Activated T-helper 1 cell treated with anti-CD3 and anti-CD28 coated beads, Interleukin-12 subunit alpha, Interleukin-12 subunit beta, Interleukin-2, Interleukin-4 antibody, amounts not matched to agents 30 ng/mL and 10 ng/mL and 1 ng/mL, durations not matched to agents 14 hours and 24 hours and 36 hours (primary cell): ENCODE results near the gene UCP2. TPM values are rescaled to one million over a fixed set of nuclear protein-coding genes. Genes with fewer than 3 reads are reported as not detected.
"Not testable (repeated sequence)": the region's sequence is repeated elsewhere in the genome, so short reads cannot be mapped to it uniquely, and the experiment has no call there.

Experiments used
- DNase-seq: peaks from one replicate; pipeline ENCODE4 v3.0.0; 2021; ENCODE audit warnings: low spot score
- H3K27ac Mint-ChIP-seq: one replicate; pipeline ENCODE4 v1.8.0; 2021; ENCODE audit warnings: mild to moderate bottlenecking, mixed read lengths
- H3K27me3 Mint-ChIP-seq: one replicate; pipeline ENCODE4 v1.8.0; 2022; ENCODE audit warnings: mild to moderate bottlenecking, moderate library complexity, mixed read lengths; ENCODE audit not compliant: insufficient read depth
- H3K36me3 Mint-ChIP-seq: one replicate; pipeline ENCODE4 v1.8.0; 2021; ENCODE audit warnings: low read depth, mixed read lengths
- H3K4me1 Mint-ChIP-seq: one replicate; pipeline ENCODE4 v1.8.0; 2021; ENCODE audit warnings: low read depth, mixed read lengths
- H3K4me3 Mint-ChIP-seq: one replicate; pipeline ENCODE4 v1.8.0; 2021; ENCODE audit warnings: mild to moderate bottlenecking, moderate library complexity, mixed read lengths
- H3K9me3 Mint-ChIP-seq: one replicate; pipeline ENCODE4 v1.8.0; 2021; ENCODE audit warnings: mixed read lengths
- intact Hi-C: fragments of 100-400 bp; cut with micrococcal nuclease; formaldehyde crosslinking; loops from one replicate; pipeline ENCODE4 v1.15.1; 2024
- total RNA-seq: library from RNA; stranded (reverse); gene quantifications from 2 replicates; pipeline ENCODE4 v1.2.3, GENCODE V29; 2022

The UCP2 gene
- total RNA-seq, 1 donor from 2014 or later = 821 TPM

DNA sequence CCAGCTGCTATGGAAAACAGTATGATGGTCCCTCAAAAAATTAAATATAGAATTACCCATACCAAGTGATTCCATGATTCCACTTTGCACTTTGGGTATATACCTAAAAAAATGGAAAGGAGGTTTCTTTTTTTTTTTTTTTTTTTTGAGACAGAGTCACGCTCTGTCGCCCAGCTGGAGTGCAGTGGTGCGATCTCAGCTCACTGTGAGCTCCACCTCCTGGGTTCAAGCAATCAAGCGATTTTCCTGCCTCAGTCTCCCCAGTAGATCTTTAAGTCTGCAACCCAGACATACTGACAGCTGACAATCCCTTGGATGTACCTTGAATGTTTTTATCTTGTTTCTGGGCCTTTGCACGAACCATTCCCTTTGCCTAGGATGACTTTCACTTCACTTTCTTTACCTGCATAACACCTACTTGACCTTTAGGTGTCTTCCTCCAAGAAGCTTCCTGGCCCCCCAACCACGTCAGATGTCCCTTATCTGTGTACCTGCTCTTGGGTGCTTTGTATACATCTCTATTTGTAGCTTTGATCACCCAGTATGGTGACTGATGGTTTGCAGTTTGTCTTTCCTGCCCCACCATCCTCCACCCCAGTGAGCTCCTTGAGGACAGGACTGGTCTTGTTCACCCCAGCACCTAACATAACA is 14.6 kb upstream of the UCP2 start:
- Mint-ChIP-seq H3K27me3 (no peaks in the 10 kb centered on the region), H3K9me3 (no peaks in the 10 kb centered on the region), H3K36me3 (peaks cover 11% of the 10 kb centered on the region), H3K4me1 (peaks cover 75% of the 10 kb centered on the region), H3K27ac (peak overlapping the region; percentile 84), H3K4me3 (peak overlapping the region; percentile 8)
- no peak for DNase-seq
- intact Hi-C loops = loop anchor here (10.0 kb wide), 1 partner anchor 962 kb away; no protein-coding TSS in a partner anchor

DNA sequence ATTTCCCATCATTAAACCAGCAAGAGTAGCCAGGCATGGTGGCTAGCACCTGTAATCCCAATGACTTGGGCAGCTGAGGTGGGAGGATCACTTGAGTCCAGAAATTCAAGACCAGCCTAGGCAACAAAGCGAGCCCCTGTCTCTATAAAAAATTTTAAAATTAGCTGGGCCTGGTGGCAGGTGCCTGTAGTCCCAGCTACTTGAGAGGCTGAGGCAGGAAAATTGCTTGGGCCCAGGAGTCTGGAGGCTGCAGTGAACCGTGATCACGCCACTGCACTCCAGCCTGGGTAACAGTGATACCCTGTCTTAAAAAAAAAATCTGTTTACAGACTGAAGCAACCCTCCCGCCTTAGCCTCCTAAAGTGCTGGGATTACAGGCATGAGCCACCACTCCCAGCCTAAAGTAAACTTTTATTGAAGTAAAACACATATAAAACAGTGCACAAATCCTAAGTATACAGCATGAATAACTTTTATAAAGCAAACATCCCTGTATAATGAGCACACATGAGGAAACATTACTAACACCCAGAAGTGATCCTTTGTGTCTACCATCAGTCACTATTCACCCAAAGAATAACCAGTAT is 13.6 kb upstream of the UCP2 start:
- DNase-seq = no peak
- peak overlapping the region; percentile 45 for H3K4me3 Mint-ChIP-seq
- peaks cover 6% of the 10 kb centered on the region for H3K36me3 Mint-ChIP-seq
- intact Hi-C loops = loop anchor here (10.0 kb wide), 1 partner anchor 961 kb away; no protein-coding TSS in a partner anchor
- H3K27ac Mint-ChIP-seq = peak overlapping the region; percentile 94
- H3K27me3 Mint-ChIP-seq = no peaks in the 10 kb centered on the region
- peaks cover 69% of the 10 kb centered on the region for H3K4me1 Mint-ChIP-seq
- H3K9me3 Mint-ChIP-seq = no peaks in the 10 kb centered on the region

DNA sequence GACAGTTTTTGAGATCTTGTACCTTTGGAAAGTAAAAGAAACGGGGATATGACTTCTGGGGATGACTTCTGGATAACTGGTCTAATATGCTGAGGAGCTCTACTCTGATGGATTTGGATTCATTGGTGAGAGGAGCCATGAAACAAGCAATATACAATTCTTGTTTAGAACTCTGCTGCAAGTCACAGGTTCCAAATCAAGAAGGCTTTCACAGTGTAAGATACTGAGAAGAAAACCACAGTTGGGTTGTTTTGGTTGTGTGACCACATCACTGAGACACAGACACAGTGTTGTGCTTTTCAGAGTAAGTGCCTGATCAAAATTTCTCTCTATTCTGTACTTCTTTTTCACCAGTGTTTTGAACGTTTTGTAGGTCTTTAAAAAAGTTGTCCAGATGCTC is 13.1 kb upstream of the UCP2 start:
- Mint-ChIP-seq H3K27ac (peak overlapping the region; percentile 94), H3K36me3 (peaks cover 2% of the 10 kb centered on the region), H3K4me3 (peak overlapping the region; percentile 45), H3K9me3 (no peaks in the 10 kb centered on the region), H3K27me3 (no peaks in the 10 kb centered on the region), H3K4me1 (peaks cover 64% of the 10 kb centered on the region)
- intact Hi-C loops = loop anchor here (1.0 to 10.0 kb wide), 6 partner anchors 10 to 961 kb away; partner anchors contain the start of genes C2CD3 and PPME1
- peak; percentile 62 for DNase-seq

DNA sequence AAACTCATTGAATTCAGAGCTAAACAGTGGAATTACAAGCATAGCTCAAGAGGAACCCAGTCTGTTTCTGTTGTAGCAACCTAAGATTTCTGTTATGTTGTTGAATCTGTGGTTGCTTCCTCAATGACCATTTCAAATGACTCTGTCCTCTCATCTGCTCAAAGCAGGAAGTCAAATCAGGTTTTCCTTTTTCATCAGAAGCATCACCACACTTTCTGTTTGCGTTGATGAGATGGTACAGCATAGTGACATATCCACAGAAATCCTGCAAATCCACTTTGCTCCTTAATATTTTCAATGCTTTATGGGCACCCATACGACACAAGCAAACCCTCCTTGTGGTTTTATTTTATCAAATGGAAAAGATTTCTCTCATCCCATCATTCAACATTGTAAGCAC is 12.6 kb upstream of the UCP2 start:
- no peak for DNase-seq
- no peaks in the 10 kb centered on the region for H3K9me3 Mint-ChIP-seq
- peak overlapping the region; percentile 45 for H3K4me3 Mint-ChIP-seq
- H3K27ac Mint-ChIP-seq = peak overlapping the region; percentile 94
- peaks cover 59% of the 10 kb centered on the region for H3K4me1 Mint-ChIP-seq
- intact Hi-C loops = loop anchor here (1.0 to 10.0 kb wide), 6 partner anchors 10 to 960 kb away; partner anchors contain the start of genes C2CD3 and PPME1
- peaks cover 3% of the 10 kb centered on the region for H3K36me3 Mint-ChIP-seq
- H3K27me3 Mint-ChIP-seq = no peaks in the 10 kb centered on the region

DNA sequence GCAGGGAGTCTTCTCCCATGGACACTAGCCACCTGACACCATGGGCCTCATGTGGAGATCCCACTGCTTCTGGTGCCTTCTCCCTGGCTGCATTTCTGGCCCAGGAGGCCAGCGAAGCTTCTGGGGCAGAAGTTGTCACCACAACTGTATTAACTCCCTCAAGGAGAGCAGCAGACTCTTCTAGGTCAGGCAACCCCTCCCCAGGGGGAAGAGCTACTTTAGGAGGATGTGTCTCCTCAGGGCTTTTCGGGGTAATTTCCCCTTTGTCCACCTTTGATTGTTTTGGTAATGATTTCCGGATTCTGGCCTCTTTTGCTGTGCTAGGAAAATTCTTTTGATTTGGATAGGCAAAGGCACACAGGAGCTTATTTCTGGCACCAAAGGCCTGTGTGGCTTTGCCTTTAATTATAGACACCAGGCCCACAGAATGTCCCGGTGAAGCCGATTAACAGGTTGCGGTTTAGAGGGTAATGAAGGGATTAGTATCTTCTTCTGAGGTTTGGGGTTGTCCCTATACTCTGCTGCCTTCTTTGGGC is 8.9 kb upstream of the UCP2 start:
- H3K36me3 Mint-ChIP-seq = peaks cover 4% of the 10 kb centered on the region
- H3K4me3 Mint-ChIP-seq = no peak overlapping the region
- H3K9me3 Mint-ChIP-seq = no peaks in the 10 kb centered on the region
- DNase-seq = no peak
- no peak overlapping the region for H3K27ac Mint-ChIP-seq
- intact Hi-C loops = loop anchor here (10.0 kb wide), 1 partner anchor 957 kb away; no protein-coding TSS in a partner anchor
- H3K4me1 Mint-ChIP-seq = peaks cover 31% of the 10 kb centered on the region
- H3K27me3 Mint-ChIP-seq = no peaks in the 10 kb centered on the region

DNA sequence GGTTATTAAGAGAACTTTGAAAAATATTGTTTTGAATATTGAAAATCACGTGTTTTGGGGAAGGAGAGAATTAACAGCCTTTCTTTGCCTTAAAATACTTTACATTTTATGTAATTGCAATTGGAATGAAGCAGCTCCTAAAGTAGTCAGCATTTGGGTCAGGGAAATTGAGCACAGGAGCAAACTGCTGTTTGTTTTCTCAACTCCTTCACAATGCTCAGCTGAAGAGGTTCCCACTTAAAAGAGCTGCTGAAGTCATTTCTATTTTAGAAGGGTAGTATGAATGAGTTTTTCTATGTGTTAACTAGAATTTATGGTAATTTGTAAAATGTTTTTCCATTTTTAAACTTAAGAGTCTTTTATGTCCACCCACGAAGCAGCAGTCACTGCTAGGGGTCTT is 8.1 kb upstream of the UCP2 start:
- intact Hi-C loops = loop anchor here (10.0 kb wide), 1 partner anchor 956 kb away; no protein-coding TSS in a partner anchor
- H3K27ac Mint-ChIP-seq = no peak overlapping the region
- peaks cover 23% of the 10 kb centered on the region for H3K4me1 Mint-ChIP-seq
- H3K4me3 Mint-ChIP-seq = no peak overlapping the region
- DNase-seq = no peak
- H3K9me3 Mint-ChIP-seq = no peaks in the 10 kb centered on the region
- H3K36me3 Mint-ChIP-seq = peaks cover 4% of the 10 kb centered on the region
- no peaks in the 10 kb centered on the region for H3K27me3 Mint-ChIP-seq

DNA sequence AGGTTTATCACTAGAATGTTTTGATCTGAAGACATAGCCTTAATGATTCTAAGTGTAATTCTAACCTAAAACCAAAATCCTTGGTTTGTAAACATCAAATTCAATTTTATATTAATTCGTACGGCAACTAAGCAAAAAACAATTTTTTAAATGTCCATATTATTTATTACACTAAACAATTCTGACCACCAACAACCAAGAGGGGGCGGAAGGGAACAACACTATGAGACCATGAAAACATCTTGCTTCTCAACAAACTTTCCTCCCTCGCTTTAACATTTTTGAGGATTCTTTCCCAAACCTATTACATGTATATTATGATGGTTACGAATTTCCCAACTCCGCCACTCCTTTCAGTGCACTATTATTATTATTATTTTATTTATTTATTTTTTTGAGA is 6.5 kb upstream of the UCP2 start:
- no peak for DNase-seq
- no peaks in the 10 kb centered on the region for H3K9me3 Mint-ChIP-seq
- H3K27me3 Mint-ChIP-seq = no peaks in the 10 kb centered on the region
- intact Hi-C loops = no loop called here
- no peak overlapping the region for H3K4me3 Mint-ChIP-seq
- peaks cover 4% of the 10 kb centered on the region for H3K36me3 Mint-ChIP-seq
- H3K4me1 Mint-ChIP-seq = peaks cover 22% of the 10 kb centered on the region
- H3K27ac Mint-ChIP-seq = no peak overlapping the region

DNA sequence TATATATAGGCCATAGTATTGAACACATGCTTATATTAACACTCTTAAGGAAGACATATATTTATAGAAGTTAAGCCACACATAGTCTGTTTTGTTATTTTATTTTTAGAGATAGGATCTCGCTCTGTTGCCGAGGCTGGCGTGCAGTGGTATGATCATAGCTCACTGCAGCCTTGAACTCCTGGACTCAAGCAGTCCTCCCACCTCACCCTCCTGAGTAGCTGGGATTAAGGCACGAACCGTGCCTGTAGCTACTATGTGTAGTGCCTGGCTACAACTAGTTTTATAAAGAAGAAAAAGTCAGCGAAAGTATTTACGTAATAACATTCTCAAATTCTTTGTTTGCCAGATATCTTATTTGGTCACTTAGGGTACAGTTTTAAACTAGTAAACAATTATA is 5.6 kb upstream of the UCP2 start:
- H3K27ac Mint-ChIP-seq = no peak overlapping the region
- intact Hi-C loops = no loop called here
- no peak for DNase-seq

DNA sequence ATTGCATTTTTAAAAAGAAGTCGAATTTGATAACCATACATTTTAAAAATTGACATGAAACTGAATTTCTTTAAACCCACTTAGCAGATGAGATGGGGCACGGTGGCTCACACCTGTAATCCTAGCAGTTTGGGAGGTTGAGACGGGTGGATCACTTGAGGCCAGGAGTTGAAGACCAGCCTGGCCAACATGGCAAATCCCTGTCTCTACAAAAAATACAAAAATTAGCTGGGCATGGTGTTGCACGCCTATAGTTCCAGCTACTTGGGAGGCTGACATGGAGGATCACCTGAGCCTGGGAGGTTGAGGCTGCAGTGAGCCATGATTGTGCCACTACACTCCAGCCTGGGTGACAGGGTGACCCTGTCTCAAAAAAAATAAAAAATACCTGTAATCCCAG is 3.0 kb upstream of the UCP2 start:
- intact Hi-C loops, DNase-seq, H3K9me3 Mint-ChIP-seq, H3K27me3 Mint-ChIP-seq: not testable (repeated sequence)
- peaks cover 20% of the 10 kb centered on the region for H3K36me3 Mint-ChIP-seq
- peak overlapping the region; percentile 42 for H3K4me3 Mint-ChIP-seq
- peak overlapping the region; percentile 65 for H3K27ac Mint-ChIP-seq
- peaks cover 33% of the 10 kb centered on the region for H3K4me1 Mint-ChIP-seq

More for the DNA sequence above, 5.6 kb upstream of the UCP2 start:
- Mint-ChIP-seq H3K4me3 (no peak overlapping the region), H3K36me3 (peaks cover 4% of the 10 kb centered on the region), H3K9me3 (no peaks in the 10 kb centered on the region), H3K27me3 (no peaks in the 10 kb centered on the region), H3K4me1 (peaks cover 30% of the 10 kb centered on the region)

DNA sequence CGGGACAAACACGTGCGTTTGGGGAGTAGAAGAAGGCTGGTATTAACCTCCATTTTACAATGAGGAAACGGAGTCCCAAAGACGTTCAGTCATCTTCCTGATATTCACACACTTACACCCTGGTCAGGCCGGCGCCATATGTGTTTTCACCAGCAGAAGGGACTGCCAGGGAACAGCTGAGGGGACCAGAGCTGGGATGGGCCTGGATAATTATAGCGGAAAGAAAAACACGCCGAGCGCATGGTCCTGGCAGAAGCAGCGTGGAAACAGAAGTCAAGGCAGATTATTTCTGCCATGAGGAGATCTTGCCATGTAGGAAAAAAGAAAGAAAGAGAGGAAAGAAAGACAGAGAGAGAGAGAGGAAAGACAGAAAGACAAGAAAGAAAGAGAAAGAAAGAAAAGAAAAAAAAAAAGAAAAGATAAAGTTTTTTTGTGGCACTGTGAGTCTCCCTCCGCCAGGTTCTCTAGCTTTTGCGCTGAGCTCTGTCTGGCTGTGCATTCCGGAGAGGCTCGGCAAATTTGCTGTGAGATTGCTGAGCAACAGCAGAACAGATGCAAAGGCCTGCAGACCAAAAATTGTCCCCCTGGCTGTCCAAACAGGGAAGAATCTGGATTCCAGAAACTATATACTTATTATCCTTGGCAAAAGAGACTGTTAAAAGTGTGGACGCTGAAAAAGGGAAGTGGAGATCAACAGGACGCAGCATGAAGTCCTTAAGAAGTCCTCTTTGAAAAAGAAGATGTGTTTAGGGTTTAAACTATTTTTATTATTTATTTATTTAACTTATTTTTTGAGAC is 1.3 kb upstream of the UCP2 start:
- peaks cover 34% of the 10 kb centered on the region for H3K36me3 Mint-ChIP-seq
- H3K27ac Mint-ChIP-seq = peak overlapping the region; percentile 99
- DNase-seq = no peak
- H3K9me3 Mint-ChIP-seq = no peaks in the 10 kb centered on the region
- peak overlapping the region; percentile 100 for H3K4me3 Mint-ChIP-seq
- H3K27me3 Mint-ChIP-seq = no peaks in the 10 kb centered on the region
- peaks cover 47% of the 10 kb centered on the region for H3K4me1 Mint-ChIP-seq
- intact Hi-C loops = loop anchor here (1.0 to 5.0 kb wide), 9 partner anchors 11 to 508 kb away; partner anchors contain the start of genes C2CD3, COA4, FAM168A and LIPT2

DNA sequence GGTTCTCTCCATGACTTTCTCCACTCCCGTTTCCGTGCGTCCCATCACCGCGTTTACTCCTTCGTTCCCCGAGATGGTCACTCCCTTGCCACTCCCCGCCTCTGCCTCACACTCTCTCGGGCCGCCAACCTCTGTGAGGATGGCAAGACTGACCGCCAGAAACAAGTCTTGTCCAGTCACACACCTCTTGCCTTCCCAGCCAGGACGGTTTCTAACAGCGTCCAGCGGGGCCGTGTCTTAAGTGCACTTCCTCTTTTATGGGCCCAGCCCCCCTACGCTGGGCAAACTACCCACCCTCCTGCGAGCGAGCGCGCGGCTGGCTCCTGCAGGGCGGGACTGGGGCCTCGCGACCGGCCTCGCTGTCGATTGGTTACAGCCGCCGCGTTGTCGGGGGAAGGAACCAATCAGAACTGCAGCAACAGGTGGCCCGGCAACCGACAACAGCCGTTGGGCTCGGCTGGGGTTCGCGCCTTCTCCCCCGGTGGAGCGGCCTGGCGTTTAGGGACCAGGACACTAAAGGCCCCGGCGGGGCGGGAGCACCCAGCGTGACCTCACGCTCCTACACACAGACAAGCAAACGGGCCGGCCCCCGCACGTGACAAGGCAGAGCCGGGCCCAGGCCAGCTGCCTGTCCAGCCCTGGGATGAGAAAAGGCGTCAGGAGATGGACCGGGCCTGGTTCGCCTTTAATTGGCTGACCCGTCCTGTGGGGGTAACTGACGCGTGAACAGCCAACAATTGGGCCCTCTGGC is 522 bp upstream of the UCP2 start:
- Mint-ChIP-seq H3K9me3 (no peaks in the 10 kb centered on the region), H3K27ac (peak overlapping the region; percentile 99), H3K27me3 (no peaks in the 10 kb centered on the region), H3K4me1 (peaks cover 55% of the 10 kb centered on the region), H3K4me3 (peak overlapping the region; percentile 100), H3K36me3 (peaks cover 41% of the 10 kb centered on the region)
- DNase-seq = peak; percentile 94
- intact Hi-C loops = loop anchor here (1.0 to 5.0 kb wide), 10 partner anchors 9 to 509 kb away; partner anchors contain the start of genes C2CD3, COA4, FAM168A and LIPT2
